Measurements from ENCODE around the gene CLDND2. TPM values are rescaled to one million over a fixed set of nuclear protein-coding genes. Genes with fewer than 3 reads are reported as not detected.
"Not testable (repeated sequence)": the region's sequence is repeated elsewhere in the genome, so short reads cannot be mapped to it uniquely, and the experiment has no call there.

The CLDND2 gene
- total RNA-seq (2022) (0.79 TPM in 1 of 2 replicates, not detected in the other), Bru-seq, nascent RNA (not detected), BruChase-seq, experiment 1, labeled RNA remaining after a 6-hour chase (percentile 18 among the genes with signal in this experiment), BruChase-seq, experiment 2, labeled RNA remaining after a 2-hour chase (percentile 23 among the genes with signal in this experiment)
- long read RNA-seq, partial matches to known transcripts: 0 of 1 reads
- long read RNA-seq, other reads (novel, unspliced or antisense): 1 of 1 reads

DNA sequence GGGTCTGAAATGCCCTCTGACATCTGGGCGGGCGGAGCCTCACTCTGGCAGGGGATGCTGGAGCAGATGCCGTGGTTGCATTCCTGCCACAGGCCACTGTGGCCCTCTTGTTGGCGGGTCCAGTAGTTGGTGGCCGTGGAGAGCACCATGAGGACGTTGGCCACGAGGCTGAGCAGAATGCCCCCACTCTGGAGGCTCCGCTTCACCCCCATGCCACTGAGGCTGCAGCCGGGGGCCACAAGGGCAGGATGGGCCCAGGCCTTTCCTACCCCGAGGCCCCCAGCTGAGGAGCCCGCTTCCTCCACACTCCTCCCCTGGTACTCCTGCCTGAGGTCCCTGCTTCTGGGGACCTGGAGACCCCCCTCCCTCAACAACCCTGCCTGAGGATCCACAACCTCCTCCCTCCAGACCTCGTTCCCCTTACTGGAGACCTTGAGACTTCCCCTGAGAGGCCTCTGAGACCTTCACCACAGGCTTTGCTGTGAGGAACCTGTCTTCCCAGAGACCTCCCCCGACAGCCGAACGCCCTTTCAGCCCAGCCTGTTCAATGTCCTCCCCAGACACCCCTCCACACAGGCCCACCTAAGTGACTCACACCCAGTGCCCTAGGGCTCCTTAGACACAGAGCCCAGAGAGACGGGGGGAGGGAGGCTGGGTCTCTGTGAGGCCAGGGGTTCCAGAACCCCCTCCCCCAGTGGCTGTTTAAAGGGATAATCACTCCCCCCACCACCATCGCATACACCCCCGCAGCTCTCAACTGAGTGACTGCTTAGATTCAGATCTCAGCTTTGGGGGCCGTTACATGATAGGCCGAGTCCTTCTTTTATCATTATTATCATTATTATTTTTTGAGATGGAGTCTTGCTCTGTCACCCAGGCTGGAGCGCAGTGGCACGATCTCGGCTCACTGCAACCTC is at the start of gene CLDND2:
TSS of gene CLDND2 (minus strand) at position 638 of the 917 bp plus-strand sequence. CDS start at position 212, 426 bp downstream.
- Mint-ChIP-seq H3K4me1 (ENCODE audit: insufficient read depth, unreplicated experiment) (peaks cover 17% of the 10 kb centered on the region), H3K4me3 (ENCODE audit: unreplicated experiment) (peak within 1 kb of the TSS; percentile 96), H3K27me3 (ENCODE audit: insufficient read depth, unreplicated experiment) (no peaks in the 10 kb centered on the region), H3K27ac (ENCODE audit: low read depth, unreplicated experiment) (peak within 1 kb of the TSS; percentile 90), H3K9me3 (ENCODE audit: unreplicated experiment) (no peaks in the 10 kb centered on the region), H3K36me3 (ENCODE audit: insufficient read depth, unreplicated experiment) (peaks cover 6% of the 10 kb centered on the region)
- BruUV-seq (replicated peaks): no TSS peak
- POLR2A ChIA-PET: interaction anchor here (0.6 to 1.8 kb wide), 9 partner anchors 10 to 1655 kb away, joined by 3 to 20 read pairs (median 5); partner anchors contain the start of gene ZNF175
- CTCF ChIA-PET: interaction anchor here (0.6 to 1.1 kb wide), 4 partner anchors 30 to 289 kb away, joined by 3 read pairs; no protein-coding TSS in a partner anchor
- DNase-seq (ENCODE audit: unreplicated experiment): no peak
- intact Hi-C loops (cut with micrococcal nuclease): no loop called here
- no peak for TF ChIP-seq CTCF (IDR thresholded peaks at IDR 0.05; ENCODE audit: unreplicated experiment)

DNA sequence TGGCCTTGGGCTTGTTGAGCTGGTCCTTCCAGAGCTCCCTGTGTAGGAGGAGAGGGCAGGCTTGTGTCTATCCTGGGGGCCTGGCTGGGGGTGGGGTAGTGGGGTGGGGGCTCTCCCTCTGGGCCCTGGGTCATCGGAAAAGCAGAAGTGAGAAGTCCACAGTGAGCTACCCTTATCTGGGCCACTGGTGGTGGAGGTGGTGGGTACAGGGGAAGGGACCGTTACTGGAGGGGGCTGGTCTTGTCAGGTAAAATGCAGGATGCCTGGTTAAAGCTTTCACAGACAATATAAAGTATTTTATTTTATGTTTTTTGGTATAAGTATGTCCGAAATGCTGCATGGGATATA is 49.0 kb upstream of the CLDND2 start:
- H3K27ac Mint-ChIP-seq (ENCODE audit: low read depth, unreplicated experiment): no peak overlapping the region
- no peak for TF ChIP-seq CTCF (IDR thresholded peaks at IDR 0.05; ENCODE audit: unreplicated experiment)
- no peaks in the 10 kb centered on the region for H3K36me3 Mint-ChIP-seq (ENCODE audit: insufficient read depth, unreplicated experiment)
- no peaks in the 10 kb centered on the region for H3K27me3 Mint-ChIP-seq (ENCODE audit: insufficient read depth, unreplicated experiment)
- CTCF ChIA-PET: interaction anchor here (0.6 to 2.6 kb wide), 6 partner anchors 19 to 1227 kb away, joined by 3 to 9 read pairs (median 4); no protein-coding TSS in a partner anchor
- H3K4me3 Mint-ChIP-seq (ENCODE audit: unreplicated experiment): no peak overlapping the region
- no peak for DNase-seq (ENCODE audit: unreplicated experiment)
- POLR2A ChIA-PET: interaction anchor here (0.9 kb wide), 1 partner anchor 78 kb away, joined by 3 read pairs; no protein-coding TSS in a partner anchor
- intact Hi-C loops (cut with micrococcal nuclease): no loop called here
- BruUV-seq (replicated peaks): no TSS peak
- H3K4me1 Mint-ChIP-seq (ENCODE audit: insufficient read depth, unreplicated experiment): no peaks in the 10 kb centered on the region
- H3K9me3 Mint-ChIP-seq (ENCODE audit: unreplicated experiment): no peaks in the 10 kb centered on the region

GRCh38 chr19:51417107-51417809 is 48.5 kb upstream of the CLDND2 start, which contains the start of gene SIGLEC10:
Gene SIGLEC10, minus strand, starts transcription at chr19:51417642. Its CDS starts 61 bp downstream, at chr19:51417581.
- no peaks in the 10 kb centered on the region for H3K9me3 Mint-ChIP-seq (ENCODE audit: unreplicated experiment)
- no peaks in the 10 kb centered on the region for H3K36me3 Mint-ChIP-seq (ENCODE audit: insufficient read depth, unreplicated experiment)
- intact Hi-C loops (cut with micrococcal nuclease): no loop called here
- DNase-seq (ENCODE audit: unreplicated experiment): no peak
- H3K27me3 Mint-ChIP-seq (ENCODE audit: insufficient read depth, unreplicated experiment): no peaks in the 10 kb centered on the region
- POLR2A ChIA-PET: interaction anchor here (0.9 kb wide), 1 partner anchor 78 kb away, joined by 3 read pairs; no protein-coding TSS in a partner anchor
- BruUV-seq (replicated peaks): no TSS peak
- H3K27ac Mint-ChIP-seq (ENCODE audit: low read depth, unreplicated experiment): no peak within 1 kb of the TSS
- no peak within 1 kb of the TSS for H3K4me3 Mint-ChIP-seq (ENCODE audit: unreplicated experiment)
- no peaks in the 10 kb centered on the region for H3K4me1 Mint-ChIP-seq (ENCODE audit: insufficient read depth, unreplicated experiment)
- CTCF ChIA-PET: interaction anchor here (0.6 to 2.6 kb wide), 6 partner anchors 19 to 1227 kb away, joined by 3 to 9 read pairs (median 4); no protein-coding TSS in a partner anchor
- no peak for TF ChIP-seq CTCF (IDR thresholded peaks at IDR 0.05; ENCODE audit: unreplicated experiment)

DNA sequence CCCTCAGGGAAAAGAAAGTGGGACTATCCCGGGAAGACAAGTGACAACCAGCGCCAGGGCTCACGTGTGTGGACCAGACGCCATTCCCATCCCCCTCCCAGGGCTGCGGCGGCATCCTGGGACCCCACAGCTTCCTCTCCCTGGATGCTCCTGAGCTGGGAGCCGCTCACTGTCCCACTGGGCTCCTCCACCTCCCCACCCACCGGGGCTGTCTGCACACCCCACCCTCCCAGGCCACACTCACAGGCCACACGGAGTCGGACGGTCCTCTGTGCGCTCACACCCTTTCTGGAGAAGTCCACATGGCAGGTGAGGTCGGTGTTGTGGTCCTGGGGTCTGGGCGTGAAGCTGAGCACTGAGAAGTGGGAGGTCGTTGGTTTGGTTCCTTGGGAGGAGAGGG is 47.6 kb upstream of the CLDND2 start:
- H3K4me3 Mint-ChIP-seq (ENCODE audit: unreplicated experiment); H3K4me1 Mint-ChIP-seq (ENCODE audit: insufficient read depth, unreplicated experiment); DNase-seq (ENCODE audit: unreplicated experiment); H3K9me3 Mint-ChIP-seq (ENCODE audit: unreplicated experiment); BruUV-seq (replicated peaks); POLR2A ChIA-PET; H3K36me3 Mint-ChIP-seq (ENCODE audit: insufficient read depth, unreplicated experiment); H3K27ac Mint-ChIP-seq (ENCODE audit: low read depth, unreplicated experiment); H3K27me3 Mint-ChIP-seq (ENCODE audit: insufficient read depth, unreplicated experiment); intact Hi-C loops (cut with micrococcal nuclease): not testable (repeated sequence)
- CTCF ChIA-PET: interaction anchor here (1.7 to 2.6 kb wide), 2 partner anchors 56 to 99 kb away, joined by 6 to 9 read pairs; no protein-coding TSS in a partner anchor

All from MCF 10A (cell line).